Inflammatory macrophage treated with lipopolysaccharide for 4 hours (primary cell): Measurements from ENCODE around the gene PIK3R3.

Source experiments
- DNase-seq: peaks from one replicate; pipeline ENCODE4 v3.0.0-alpha.2; 2020

Gene PIK3R3

GRCh38 chr1:46132529-46133180, at the start of gene PIK3R3:
Gene PIK3R3 (minus strand): TSS chr1:46132629. CDS start chr1:46131952, 677 bp downstream.
- DNase-seq: peak; percentile 99

- no peak for DNase-seq
Measured at GRCh38 chr1:46181343-46182260, 49.2 kb upstream of the PIK3R3 start.

DNA sequence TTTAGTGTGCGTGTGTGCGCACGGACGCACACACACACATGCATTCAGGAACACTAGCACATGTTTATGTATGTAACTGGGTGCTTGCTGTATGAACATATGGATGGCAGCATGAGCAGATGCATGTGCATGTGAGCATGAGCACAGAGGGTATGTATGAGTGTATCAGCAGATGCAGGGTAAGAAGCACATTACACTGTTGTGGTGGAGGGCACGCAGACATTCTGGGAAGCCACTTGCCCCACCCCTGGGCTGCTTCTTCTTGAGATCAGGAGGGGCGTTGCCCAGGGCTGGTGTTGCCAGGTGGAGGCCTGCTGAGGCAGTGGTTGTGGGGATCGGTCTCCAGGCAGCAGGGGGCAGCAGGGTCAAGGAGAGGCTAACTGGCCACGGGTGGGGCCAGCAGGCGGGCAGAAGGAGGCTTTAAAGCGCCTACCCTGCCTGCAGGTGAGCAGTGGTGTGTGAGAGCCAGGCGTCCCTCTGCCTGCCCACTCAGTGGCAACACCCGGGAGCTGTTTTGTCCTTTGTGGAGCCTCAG, 47.7 kb upstream of the PIK3R3 start:
- DNase-seq: no peak

DNA sequence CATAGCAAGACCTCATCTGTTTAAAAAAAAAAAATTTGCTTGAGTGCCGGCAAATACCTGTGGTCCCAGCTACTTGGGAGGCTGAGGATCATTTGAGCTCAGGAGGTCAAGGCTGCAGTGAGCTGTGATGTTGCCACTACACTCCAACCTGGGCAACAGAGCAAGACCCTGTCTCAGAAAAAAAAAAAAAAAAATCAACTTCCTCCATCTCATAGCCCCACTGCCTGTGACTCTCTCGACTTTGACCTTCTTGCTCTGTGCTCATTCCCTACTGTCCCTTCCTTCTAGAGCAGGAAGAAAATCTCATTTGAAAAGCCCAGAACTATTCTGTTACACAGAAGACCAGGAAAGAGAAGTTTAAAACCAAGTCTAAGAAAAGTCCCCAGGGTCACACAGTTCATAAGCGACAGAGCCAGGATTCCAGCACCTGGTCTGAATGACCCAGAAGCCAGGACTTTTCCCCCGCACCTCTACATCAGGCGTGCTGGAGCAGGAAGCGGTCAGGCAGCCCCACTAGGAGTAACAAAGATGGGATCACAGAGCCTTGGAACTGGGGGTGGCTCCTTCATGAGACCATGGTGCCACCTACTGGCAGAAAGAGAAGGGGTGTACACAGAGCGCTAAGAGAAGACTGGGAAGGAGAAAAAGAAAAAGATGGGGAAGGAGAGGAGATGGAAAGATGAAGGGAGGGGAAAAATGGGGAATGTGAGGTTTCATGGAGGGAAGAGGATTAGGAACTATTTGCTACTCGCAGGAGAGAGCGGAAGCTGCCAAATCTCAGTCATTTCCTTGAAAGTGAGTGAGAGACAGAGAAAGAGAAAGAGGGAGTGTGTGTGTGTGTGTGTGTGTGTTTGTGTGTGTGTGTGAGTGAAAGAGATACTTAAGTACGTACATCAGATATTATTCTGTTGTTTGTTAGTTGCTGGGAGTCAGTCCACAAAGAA, 47.0 kb upstream of the PIK3R3 start:
- peak; percentile 66 for DNase-seq

GRCh38 chr1:46176211-46176865, 43.9 kb upstream of the PIK3R3 start, which contains the start of gene P3R3URF:
Gene P3R3URF (minus strand): TSS chr1:46176488. CDS start chr1:46176471, 17 bp downstream.
- DNase-seq: no peak

GRCh38 chr1:46175243-46175642, 42.8 kb upstream of the PIK3R3 start:
- DNase-seq: no peak

- DNase-seq: no peak
Measured at GRCh38 chr1:46174448-46175231, 42.2 kb upstream of the PIK3R3 start, which contains the start of gene TSPAN1. Gene TSPAN1 (plus strand): TSS chr1:46175087. CDS start chr1:46181108, 6,021 bp downstream.

- no peak for DNase-seq
Measured at GRCh38 chr1:46173361-46173856, 41.0 kb upstream of the PIK3R3 start.

- DNase-seq: no peak
Measured at GRCh38 chr1:46172321-46172720, 39.9 kb upstream of the PIK3R3 start.

GRCh38 chr1:46171871-46172270, 39.4 kb upstream of the PIK3R3 start:
- DNase-seq: no peak

DNA sequence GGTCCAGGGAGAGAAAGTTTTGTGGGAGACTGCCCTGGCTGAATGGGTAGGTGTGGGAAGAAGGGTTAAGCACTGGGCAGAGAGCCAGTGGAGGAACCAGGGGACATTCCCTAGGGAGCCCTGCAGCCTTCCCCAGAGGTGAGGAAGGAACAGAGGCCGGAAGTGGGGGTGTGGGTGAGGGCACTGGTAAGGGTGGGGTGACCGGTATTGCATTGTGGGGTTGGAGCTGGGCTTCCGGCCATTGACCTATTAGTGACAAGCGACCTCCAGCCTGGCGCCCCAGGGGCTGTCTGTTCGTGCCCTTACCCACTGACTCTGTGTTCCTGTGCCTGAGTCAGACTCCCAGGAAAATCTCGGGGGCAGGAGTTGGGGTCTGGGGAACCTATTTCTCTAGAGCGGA, 38.9 kb upstream of the PIK3R3 start:
- DNase-seq: no peak

DNA sequence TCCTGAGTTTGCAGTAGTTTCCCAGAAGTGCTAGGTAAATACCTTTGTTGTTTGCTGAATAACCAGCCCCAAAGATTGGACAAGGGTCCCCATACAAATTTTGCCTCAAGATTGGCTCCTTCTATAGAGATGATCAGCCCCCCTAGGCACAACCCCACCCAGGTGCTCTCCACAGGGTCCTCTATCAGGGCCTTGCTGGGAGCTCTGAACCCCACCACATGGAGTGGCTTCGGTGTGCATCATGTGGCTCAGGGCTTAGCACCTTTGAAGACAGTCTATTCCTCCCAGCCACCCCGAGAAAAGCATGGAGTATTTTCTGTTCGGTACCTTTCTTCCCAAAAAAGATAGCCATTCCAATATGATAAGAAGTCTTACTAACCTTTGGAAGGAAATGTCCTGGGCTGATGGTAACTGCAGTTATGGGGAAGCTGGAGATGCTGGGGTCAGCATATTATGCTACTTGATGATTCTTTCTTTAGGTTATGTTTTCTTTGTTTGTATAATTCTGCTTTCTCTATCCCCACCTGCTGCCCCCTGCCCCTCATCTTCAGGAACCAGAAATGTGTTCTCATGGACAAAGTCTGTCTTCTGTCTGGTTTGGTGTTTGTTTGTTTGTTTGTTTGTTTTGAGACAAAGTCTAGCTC, 37.5 kb upstream of the PIK3R3 start:
- DNase-seq: no peak

DNA sequence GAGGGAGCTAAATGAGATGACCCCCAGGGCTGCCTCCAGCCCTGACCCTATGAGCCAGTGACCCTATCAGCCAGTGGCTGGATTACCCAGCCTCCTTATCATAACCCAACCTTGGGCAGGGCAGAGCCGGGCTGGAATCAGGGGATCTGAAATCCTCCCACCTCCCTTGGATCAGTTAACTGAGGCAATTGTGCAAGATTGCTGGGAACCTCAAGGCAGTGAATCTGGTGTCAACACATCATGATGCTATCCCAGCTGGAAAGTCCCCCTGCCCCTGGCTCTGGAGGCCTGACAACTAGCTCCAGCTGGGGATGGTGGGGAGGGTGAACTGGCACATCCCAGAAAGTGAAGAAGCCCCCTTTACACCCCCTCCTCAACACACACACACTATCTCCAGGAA, 36.0 kb upstream of the PIK3R3 start:
- no peak for DNase-seq

DNA sequence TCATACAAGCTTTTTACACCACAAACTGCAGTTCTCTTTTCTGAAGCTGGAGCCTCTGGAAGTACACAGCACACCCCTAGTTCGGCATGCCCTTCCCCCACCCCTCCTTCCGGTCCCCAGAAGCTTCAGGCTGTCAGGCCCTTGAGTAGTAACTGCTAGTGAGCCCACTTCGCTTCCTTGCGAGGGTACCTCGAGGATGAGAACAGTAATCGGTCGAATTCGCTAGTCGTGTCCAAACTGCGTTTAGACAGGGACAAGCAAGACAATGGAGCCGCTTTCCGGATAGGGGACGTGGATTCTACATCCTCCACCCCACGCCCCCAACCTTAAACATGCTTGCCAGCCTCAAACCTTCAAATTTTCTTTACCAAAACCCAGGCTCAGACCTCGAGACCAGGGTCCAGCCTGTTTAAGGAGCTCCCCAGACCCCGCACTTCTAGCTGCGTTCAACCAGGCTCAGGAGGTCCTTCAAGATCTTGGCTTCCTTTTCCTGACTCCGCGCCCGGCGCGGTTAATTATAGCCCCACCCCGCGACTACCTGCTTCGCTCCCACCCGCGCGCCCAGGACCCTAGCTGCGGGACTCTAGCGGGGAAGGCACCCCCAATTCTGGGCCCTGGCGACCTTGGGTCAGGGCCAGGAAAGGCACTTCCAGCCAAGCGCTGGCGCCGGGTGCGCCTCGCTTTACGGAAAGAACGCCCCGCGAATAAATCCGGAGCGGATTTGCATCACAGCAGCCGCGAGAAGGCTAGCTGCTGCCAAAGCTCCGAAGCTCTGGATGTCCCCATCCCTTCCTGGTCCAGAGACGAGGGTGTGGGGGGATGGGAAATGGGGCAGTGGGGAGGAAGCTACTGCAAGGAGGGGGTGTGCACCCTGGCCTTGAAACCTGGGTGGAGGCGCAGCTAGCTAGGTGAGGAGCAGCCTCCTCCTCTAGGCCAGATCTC, 34.4 kb upstream of the PIK3R3 start:
- no peak for DNase-seq

GRCh38 chr1:46160212-46160611, 27.8 kb upstream of the PIK3R3 start:
- no peak for DNase-seq

- DNase-seq: no peak
Measured at GRCh38 chr1:46159516-46159915, 27.1 kb upstream of the PIK3R3 start.

DNA sequence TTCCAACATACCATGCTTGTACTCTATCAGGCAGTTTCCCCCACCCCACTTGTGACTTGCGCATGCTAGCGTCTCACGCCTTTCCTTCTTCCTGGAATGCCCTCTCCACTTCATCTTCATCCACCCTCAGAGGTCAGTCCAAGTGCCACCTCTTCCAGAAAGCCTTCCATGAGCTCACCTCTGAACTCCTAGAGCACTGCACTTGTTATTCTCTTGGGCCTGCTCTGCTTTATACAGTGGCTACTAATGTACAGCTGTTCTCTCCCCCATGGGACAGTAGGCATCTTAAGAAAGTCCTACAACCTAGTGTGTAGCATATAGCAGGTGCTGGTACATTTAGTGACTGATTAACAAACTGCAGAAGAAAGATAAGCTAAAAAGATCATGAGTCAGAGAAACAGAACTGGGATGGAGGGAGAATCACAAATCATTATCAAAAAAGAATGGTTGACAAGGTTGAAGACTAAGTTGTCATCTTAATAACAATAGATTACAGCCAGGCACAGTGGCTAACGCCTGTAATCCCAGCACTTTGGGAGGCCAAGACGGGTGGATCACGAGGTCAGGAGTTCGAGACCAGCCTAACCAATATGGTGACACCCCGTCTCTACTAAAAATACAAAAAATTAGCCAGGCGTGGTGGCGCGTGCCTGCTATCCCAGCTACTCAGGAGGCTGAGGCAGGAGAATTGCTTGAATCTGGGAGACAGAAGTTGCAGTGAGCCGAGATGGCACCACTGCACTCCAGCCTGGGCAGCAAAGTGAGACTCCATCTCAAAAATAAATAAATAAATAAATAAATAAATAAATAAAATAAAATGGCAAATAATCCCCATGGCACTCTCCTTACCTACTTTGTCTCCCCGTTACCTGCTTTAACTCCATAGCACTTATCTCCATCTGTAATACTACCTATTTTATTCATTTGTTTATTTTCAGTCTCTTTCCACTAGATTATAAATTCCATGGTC, 26.2 kb upstream of the PIK3R3 start:
- no peak for DNase-seq

- DNase-seq: no peak
Measured at GRCh38 chr1:46157916-46158311, 25.5 kb upstream of the PIK3R3 start.
